Brain microvascular endothelial cell (primary cell): ENCODE measurements around the gene MOK.
A peak's percentile ranks its signal among the peaks of the same experiment; 100 is the strongest.

Experiments
- DNase-seq: peaks from one replicate; pipeline ENCODE4 v3.0.0-alpha.2; 2020
- H3K27ac ChIP-seq: fragments of 250-450 bp; sonication (Bioruptor Pico); 2 replicates; pipeline ENCODE4 v1.5.1; 2020; ENCODE audit warnings: mild to moderate bottlenecking, moderate library complexity
- H3K27me3 ChIP-seq: fragments of 250-450 bp; sonication (Bioruptor Pico); replicated peaks from 2 replicates; pipeline ENCODE4 v1.5.1; 2020; ENCODE audit warnings: mild to moderate bottlenecking
- H3K36me3 ChIP-seq: fragments of 250-450 bp; sonication (Bioruptor Pico); replicated peaks from 2 replicates; pipeline ENCODE4 v1.5.1; 2020; ENCODE audit warnings: mild to moderate bottlenecking
- H3K4me3 ChIP-seq: 2 replicates; pipeline ENCODE4 v1.5.1; 2011; ENCODE audit warnings: low read depth, mild to moderate bottlenecking, control low read depth, low read length, moderate library complexity
- CTCF ChIP-seq: IDR thresholded peaks from 2 replicates; pipeline ENCODE4 v1.5.1; 2011; ENCODE audit warnings: low read depth, mild to moderate bottlenecking, moderate library complexity, low read length, control low read depth, inconsistent platforms; ENCODE audit errors: missing control alignments
- in situ Hi-C: cut with HindIII; loops from 2 replicates; pipeline ENCODE4 v1.10.0; 2017; ENCODE audit warnings: low sequenced_read_pairs, low pct_ligation_motif_present

Gene MOK

DNA sequence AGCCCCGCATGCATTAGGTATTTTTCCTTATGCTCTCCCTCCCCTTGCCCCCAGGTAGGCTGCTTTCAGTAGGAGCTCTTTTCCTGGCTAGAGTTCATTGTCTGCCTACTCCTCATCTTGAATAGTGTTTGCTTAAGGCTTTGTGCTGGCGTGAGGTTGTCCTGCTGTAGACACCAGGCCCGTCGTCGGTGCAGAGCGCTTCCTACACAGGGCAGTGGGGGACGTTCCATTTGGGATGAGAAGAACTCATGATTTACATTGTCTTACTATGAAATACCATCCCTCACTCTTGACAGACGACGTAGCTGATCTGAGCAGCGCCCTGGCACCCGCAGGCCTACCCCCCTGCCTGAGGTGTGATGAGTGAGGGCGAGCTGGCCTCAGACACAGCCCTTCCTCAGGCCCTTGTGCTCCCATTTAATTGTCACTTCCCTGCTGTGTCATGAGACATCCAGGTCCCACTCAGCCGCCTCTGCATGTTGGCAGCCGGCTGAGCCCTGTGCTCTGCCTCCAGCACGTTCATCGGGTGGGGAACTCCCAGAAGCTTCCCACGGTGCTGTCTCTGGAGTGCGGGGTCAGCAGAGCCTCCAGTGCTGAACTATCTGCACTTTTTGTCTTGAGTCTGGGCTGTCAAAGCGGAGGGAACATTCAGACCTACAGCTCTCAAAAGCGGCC lies 89.3 kb downstream of the MOK start:
- H3K36me3 ChIP-seq: no peaks in the 10 kb centered on the region
- no peak overlapping the region for H3K4me3 ChIP-seq
- in situ Hi-C loops: no loop called here

GRCh38 chr14:102215071-102215470 lies 89.9 kb downstream of the MOK start:
- in situ Hi-C loops: no loop called here
- Histone ChIP-seq H3K4me3 (no peak overlapping the region), H3K27me3 (no peaks in the 10 kb centered on the region), H3K27ac (no peak overlapping the region), H3K36me3 (no peaks in the 10 kb centered on the region)
- TF ChIP-seq CTCF: no peak
- DNase-seq: no peak

More for the DNA sequence above, 89.3 kb downstream of the MOK start:
- TF ChIP-seq CTCF: no peak
- no peaks in the 10 kb centered on the region for H3K27me3 ChIP-seq
- peak; percentile 18 for DNase-seq
- no peak overlapping the region for H3K27ac ChIP-seq

DNA sequence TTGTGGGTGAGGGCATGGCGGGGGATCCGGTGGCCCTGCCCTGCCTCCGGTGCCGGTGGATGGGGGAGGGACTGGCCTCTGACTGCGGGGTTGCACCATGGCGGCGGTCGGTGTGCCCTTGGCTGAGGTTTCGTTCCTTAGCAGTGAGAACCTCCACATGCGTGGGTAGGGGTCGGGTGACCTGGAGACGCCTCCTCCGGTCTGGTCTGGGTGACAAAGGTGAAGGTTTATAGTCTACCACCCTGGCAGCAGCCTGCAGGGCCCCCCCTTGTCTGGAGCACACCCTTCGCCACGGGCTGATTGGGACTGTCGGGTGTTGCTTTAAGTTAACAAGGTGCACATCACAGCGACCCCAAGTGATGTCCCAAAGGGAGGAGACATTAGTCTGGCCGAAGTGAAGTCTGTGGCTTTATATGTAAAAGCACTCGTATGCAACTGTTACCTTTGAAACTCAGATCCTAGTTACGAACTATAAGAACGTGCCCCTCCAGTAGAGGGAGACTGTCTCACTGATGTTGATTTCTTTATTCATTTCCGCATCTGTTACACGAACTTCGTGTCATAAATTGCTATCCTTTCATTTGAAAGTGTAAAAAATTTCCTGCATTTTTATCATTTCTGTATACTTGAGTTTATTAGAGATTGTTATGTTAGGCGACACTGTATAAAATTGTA lies 90.8 kb downstream of the MOK start:
- H3K27ac ChIP-seq: no peak overlapping the region
- peak; percentile 25 for TF ChIP-seq CTCF
- no peak for DNase-seq
- no peaks in the 10 kb centered on the region for H3K27me3 ChIP-seq
- H3K36me3 ChIP-seq: peaks cover 7% of the 10 kb centered on the region
- no peak overlapping the region for H3K4me3 ChIP-seq
- in situ Hi-C loops: no loop called here

- H3K27ac ChIP-seq: no peak overlapping the region
- peaks cover 14% of the 10 kb centered on the region for H3K36me3 ChIP-seq
- TF ChIP-seq CTCF: no peak
- no peaks in the 10 kb centered on the region for H3K27me3 ChIP-seq
- H3K4me3 ChIP-seq: no peak overlapping the region
- in situ Hi-C loops: no loop called here
- no peak for DNase-seq
These were observed 91.5 kb downstream of the MOK start for GRCh38 chr14:102213470-102213869.

- no peak for DNase-seq
- in situ Hi-C loops: no loop called here
- TF ChIP-seq CTCF: no peak
- H3K4me3 ChIP-seq: no peak overlapping the region
- H3K27me3 ChIP-seq: no peaks in the 10 kb centered on the region
- H3K27ac ChIP-seq: no peak overlapping the region
- peaks cover 14% of the 10 kb centered on the region for H3K36me3 ChIP-seq
These were observed 92.1 kb downstream of the MOK start for GRCh38 chr14:102212845-102213244.
